Fibroblast of lung (primary cell): ENCODE results near the gene GNG12. TPM values are rescaled to one million over a fixed set of nuclear protein-coding genes. Genes with fewer than 3 reads are reported as not detected.

Experiments
- DNase-seq, 2 donors: peaks; one replicate each; pipeline versions ENCODE4 v3.0.0 to v3.0.0-alpha.2; 2010; ENCODE audit warnings: low read depth in 2 of 2
- H2AFZ ChIP-seq: 2 replicates; pipeline ENCODE4 v1.5.1; 2012; ENCODE audit warnings: low read length, control low read depth, inconsistent platforms
- H3K27ac ChIP-seq: 2 replicates; pipeline ENCODE4 v1.5.1; 2011; ENCODE audit warnings: low read length, control low read depth; ENCODE audit not compliant: insufficient read depth
- H3K27me3 ChIP-seq: 2 replicates; pipeline ENCODE4 v1.5.1; 2011; ENCODE audit warnings: mild to moderate bottlenecking, low read length; ENCODE audit not compliant: control insufficient read depth, insufficient read depth
- H3K36me3 ChIP-seq: 2 replicates; pipeline ENCODE4 v1.5.1; 2011; ENCODE audit warnings: low read length; ENCODE audit not compliant: control insufficient read depth, insufficient read depth
- H3K4me1 ChIP-seq: 2 replicates; pipeline ENCODE4 v1.5.1; 2011; ENCODE audit warnings: low read length; ENCODE audit not compliant: control insufficient read depth, insufficient read depth; ENCODE audit errors: extremely low read depth
- H3K4me2 ChIP-seq: 2 replicates; pipeline ENCODE4 v1.5.1; 2011; ENCODE audit warnings: low read length, control low read depth; ENCODE audit not compliant: insufficient read depth; ENCODE audit errors: extremely low read depth
- H3K4me3 ChIP-seq, 4 experiments: fragments of 200-600 bp in 1 of 4; sonication (generic) in 1 of 4; replicated peaks in 1 of 4; 2 replicates each; pipeline ENCODE4 v1.5.1; 2011 to 2016; ENCODE audit warnings: low read length in 4 of 4, low read depth in 3 of 4, mild to moderate bottlenecking in 3 of 4, control low read depth in 2 of 4, inconsistent platforms in 1 of 4, mixed read lengths in 1 of 4; ENCODE audit not compliant: insufficient read depth in 1 of 4; ENCODE audit errors: control extremely low read depth in 1 of 4
- H3K79me2 ChIP-seq: 2 replicates; pipeline ENCODE4 v1.5.1; 2012; ENCODE audit warnings: mild to moderate bottlenecking, low read length, inconsistent platforms; ENCODE audit not compliant: control insufficient read depth, insufficient read depth
- H3K9ac ChIP-seq: 2 replicates; pipeline ENCODE4 v1.5.1; 2011; ENCODE audit warnings: mild to moderate bottlenecking, low read length, control low read depth; ENCODE audit not compliant: insufficient read depth
- H3K9me3 ChIP-seq: 2 replicates; pipeline ENCODE4 v1.5.1; 2012; ENCODE audit warnings: low read depth, low read length; ENCODE audit not compliant: control insufficient read depth, insufficient read depth
- H4K20me1 ChIP-seq: 2 replicates; pipeline ENCODE4 v1.5.1; 2011; ENCODE audit warnings: low read length; ENCODE audit not compliant: control insufficient read depth, insufficient read depth; ENCODE audit errors: extremely low read depth
- CTCF ChIP-seq, 2 donors: IDR thresholded peaks in 1 of 2; conservative IDR thresholded peaks in 1 of 2; 1 replicate in 1 of 2; 2 replicates in 1 of 2; pipeline ENCODE4 v1.5.1; 2011 to 2012; ENCODE audit warnings: low read length in 2 of 2, control low read depth in 1 of 2, inconsistent platforms in 1 of 2, low read depth in 1 of 2, mild to moderate bottlenecking in 1 of 2
- EZH2 ChIP-seq: IDR thresholded peaks from 2 replicates; pipeline ENCODE4 v1.5.1; 2012; ENCODE audit warnings: low read length, control low read depth, mild to moderate bottlenecking; ENCODE audit errors: missing control alignments
- polyA plus RNA-seq, 2 donors: library from polyadenylated mRNA; depleted of rRNA in 1 of 2; stranded (reverse) in 1 of 2; unstranded in 1 of 2; fragments of >200 nt; gene quantifications; 2 replicates each; pipeline ENCODE4 v1.2.1, GENCODE V29; 2011 to 2012; ENCODE audit warnings: missing spikeins in 1 of 2
- total RNA-seq: library from RNA; depleted of rRNA; stranded (reverse); fragments of >200 nt; gene quantifications from 2 replicates; pipeline ENCODE4 v1.2.1, GENCODE V29; 2014

GNG12 gene
- total and polyA plus RNA-seq, 2 donors (not counting 1 experiment from before 2014, with no cell fraction given): 127 to 241 TPM

- Histone ChIP-seq H3K79me2 (no peaks in the 10 kb centered on the region), H3K27ac (no peak overlapping the region), H3K4me1 (no peaks in the 10 kb centered on the region), H3K36me3 (no peaks in the 10 kb centered on the region), H4K20me1 (no peaks in the 10 kb centered on the region), H3K9ac (no peak overlapping the region), H3K4me3 (no peak overlapping the region), H2AFZ (no peak overlapping the region), H3K4me2 (no peak overlapping the region), H3K27me3 (no peaks in the 10 kb centered on the region), H3K9me3 (no peaks in the 10 kb centered on the region)
- no peak for DNase-seq
- TF ChIP-seq EZH2 (no peak), CTCF (conservative IDR thresholded peaks at IDR 0.05 in 1 of 2, IDR thresholded peaks at IDR 0.05 in 1 of 2; ENCODE audit: low read depth in 1 of 2, low read length in 2 of 2) (no peak)
These were observed 30.4 kb upstream of the GNG12 start for GRCh38 chr1:67863637-67864036.

- no peaks in the 10 kb centered on the region for H3K36me3 ChIP-seq
- H3K4me1 ChIP-seq: no peaks in the 10 kb centered on the region
- no peak overlapping the region for H2AFZ ChIP-seq
- no peaks in the 10 kb centered on the region for H4K20me1 ChIP-seq
- no peak overlapping the region for H3K27ac ChIP-seq
- H3K4me3 ChIP-seq: no peak overlapping the region
- no peaks in the 10 kb centered on the region for H3K79me2 ChIP-seq
- no peak overlapping the region for H3K9ac ChIP-seq
- H3K27me3 ChIP-seq: no peaks in the 10 kb centered on the region
- no peak for DNase-seq
- no peaks in the 10 kb centered on the region for H3K9me3 ChIP-seq
- H3K4me2 ChIP-seq: no peak overlapping the region
- TF ChIP-seq EZH2 (no peak), CTCF (conservative IDR thresholded peaks at IDR 0.05 in 1 of 2, IDR thresholded peaks at IDR 0.05 in 1 of 2; ENCODE audit: low read depth in 1 of 2, low read length in 2 of 2) (no peak)
These were observed 29.4 kb upstream of the GNG12 start for GRCh38 chr1:67862685-67863084.

GRCh38 chr1:67861856-67862516 is 28.7 kb upstream of the GNG12 start:
- no peak for TF ChIP-seq EZH2
- TF ChIP-seq CTCF (conservative IDR thresholded peaks at IDR 0.05 in 1 of 2, IDR thresholded peaks at IDR 0.05 in 1 of 2; ENCODE audit: low read depth in 1 of 2, low read length in 2 of 2): no peak
- no peak overlapping the region for H3K4me3 ChIP-seq
- no peak overlapping the region for H2AFZ ChIP-seq
- H3K4me1 ChIP-seq: no peaks in the 10 kb centered on the region
- no peaks in the 10 kb centered on the region for H3K36me3 ChIP-seq
- DNase-seq: peak in 1 of 2 donors; percentile 58
- no peak overlapping the region for H3K4me2 ChIP-seq
- H4K20me1 ChIP-seq: no peaks in the 10 kb centered on the region
- no peaks in the 10 kb centered on the region for H3K9me3 ChIP-seq
- H3K9ac ChIP-seq: no peak overlapping the region
- H3K79me2 ChIP-seq: no peaks in the 10 kb centered on the region
- H3K27me3 ChIP-seq: no peaks in the 10 kb centered on the region
- H3K27ac ChIP-seq: no peak overlapping the region
